ENCODE measurements around the gene CDK9.
"Not testable (repeated sequence)": the region's sequence is repeated elsewhere in the genome, so short reads cannot be mapped to it uniquely, and the experiment has no call there.

The CDK9 gene

GRCh38 chr9:127780909-127781308 lies 4.9 kb upstream of the CDK9 start:
- DNase-seq, result not testable (repeated sequence)

GRCh38 chr9:127781806-127782205 lies 4.0 kb upstream of the CDK9 start:
- DNase-seq, result no peak

GRCh38 chr9:127783111-127784008 lies 2.5 kb upstream of the CDK9 start:
- peak; percentile 91 for DNase-seq

- peak; percentile 89 for DNase-seq
Observed at GRCh38 chr9:127785023-127785932, 556 bp upstream of the CDK9 start.

- no peak for DNase-seq
Observed at GRCh38 chr9:127786773-127787104, 905 bp downstream of the CDK9 start.

- peak; percentile 54 for DNase-seq
Observed at GRCh38 chr9:127788337-127789011, 2.6 kb downstream of the CDK9 start.

- DNase-seq, result no peak
Observed at GRCh38 chr9:127789179-127789578, 3.3 kb downstream of the CDK9 start.

- no peak for DNase-seq
Observed at GRCh38 chr9:127790094-127790855, 4.4 kb downstream of the CDK9 start.

GRCh38 chr9:127791085-127791484 lies 5.3 kb downstream of the CDK9 start:
- no peak for DNase-seq

GRCh38 chr9:127792417-127793031 lies 6.7 kb downstream of the CDK9 start:
- DNase-seq, result no peak

- no peak for DNase-seq
Observed at GRCh38 chr9:127793093-127793708, 7.4 kb downstream of the CDK9 start.

- DNase-seq, result no peak
Observed at GRCh38 chr9:127794001-127794791, 8.4 kb downstream of the CDK9 start.

- no peak for DNase-seq
Observed at GRCh38 chr9:127796225-127796813, 10.5 kb downstream of the CDK9 start.

- DNase-seq, result no peak
Observed at GRCh38 chr9:127796852-127797370, 11.1 kb downstream of the CDK9 start.

GRCh38 chr9:127801955-127802575 lies 16.2 kb downstream of the CDK9 start:
- DNase-seq, result no peak

GRCh38 chr9:127802576-127803443 lies 17.0 kb downstream of the CDK9 start, which contains the start of gene FPGS:
Gene FPGS (plus strand): TSS chr9:127802882. CDS start chr9:127802925, 43 bp downstream.
- peak; percentile 90 for DNase-seq

GRCh38 chr9:127803507-127804352 lies 17.9 kb downstream of the CDK9 start:
- DNase-seq, result peak; percentile 33

Data from activated CD4-positive, alpha-beta T cell treated with anti-CD3 and anti-CD28 coated beads, Interleukin-2, amount 50 U/mL, for 16 hours (primary cell).